ENCODE results near the gene KCTD2. TPM values are rescaled to one million over a fixed set of nuclear protein-coding genes. Genes with fewer than 3 reads are reported as not detected.
A peak's percentile ranks its signal among the peaks of the same experiment; 100 is the strongest.

Gene KCTD2
- total RNA-seq, 1 experiment from 2014 or later = 22.8 TPM

GRCh38 chr17:75097865-75098264 lies 50.8 kb downstream of the KCTD2 start:
- DNase-seq (ENCODE audit: low read depth) = no peak

DNA sequence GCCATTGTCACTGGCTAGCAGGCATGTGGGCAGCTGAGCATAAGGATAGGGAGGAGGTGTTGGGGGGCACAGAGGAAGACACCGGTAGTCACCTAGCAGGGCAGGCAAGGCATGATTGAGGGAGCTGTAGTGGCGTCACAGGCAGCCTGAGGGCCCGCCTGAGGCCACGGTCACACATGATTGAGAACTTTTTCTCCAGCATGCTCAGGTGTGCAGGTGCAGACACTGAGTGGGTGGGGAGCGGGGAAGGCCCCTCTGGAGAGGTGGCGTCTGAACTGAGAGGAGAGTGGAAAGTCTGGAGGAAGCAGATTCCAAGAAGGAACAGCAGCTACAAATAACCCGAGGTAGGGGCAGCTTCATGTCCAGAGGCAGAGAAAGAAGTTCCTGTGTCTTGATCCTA lies 51.8 kb downstream of the KCTD2 start:
- no peak for DNase-seq (ENCODE audit: low read depth)

GRCh38 chr17:75099881-75100595 lies 53.0 kb downstream of the KCTD2 start:
- no peak for DNase-seq (ENCODE audit: low read depth)

DNA sequence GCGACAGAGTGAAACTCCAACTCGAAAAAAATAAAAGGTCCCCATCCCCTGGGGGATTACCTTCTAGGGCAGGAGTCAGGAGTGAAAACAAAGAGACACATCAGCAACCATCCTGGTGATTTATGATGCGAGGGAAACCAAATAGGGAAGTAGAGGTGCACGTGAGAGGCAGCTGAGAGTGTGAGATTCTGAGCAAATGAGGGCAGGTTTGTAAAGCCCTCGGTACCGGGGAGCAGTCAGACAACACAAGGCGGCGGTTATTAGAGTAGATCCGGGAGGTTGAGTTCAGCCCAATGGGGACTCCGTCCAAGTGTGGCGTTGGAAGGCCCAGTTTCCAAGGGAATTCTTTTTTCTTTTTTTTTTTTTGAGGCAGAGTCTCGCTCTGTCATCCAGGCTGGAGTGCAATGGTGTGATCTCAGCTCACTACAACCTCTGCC lies 55.4 kb downstream of the KCTD2 start:
- DNase-seq (ENCODE audit: low read depth) = no peak

GRCh38 chr17:75103601-75104554 lies 56.9 kb downstream of the KCTD2 start:
- DNase-seq (ENCODE audit: low read depth) = no peak

- peak; percentile 31 for DNase-seq (ENCODE audit: low read depth)
Observed at GRCh38 chr17:75105126-75106080, 58.4 kb downstream of the KCTD2 start.

DNA sequence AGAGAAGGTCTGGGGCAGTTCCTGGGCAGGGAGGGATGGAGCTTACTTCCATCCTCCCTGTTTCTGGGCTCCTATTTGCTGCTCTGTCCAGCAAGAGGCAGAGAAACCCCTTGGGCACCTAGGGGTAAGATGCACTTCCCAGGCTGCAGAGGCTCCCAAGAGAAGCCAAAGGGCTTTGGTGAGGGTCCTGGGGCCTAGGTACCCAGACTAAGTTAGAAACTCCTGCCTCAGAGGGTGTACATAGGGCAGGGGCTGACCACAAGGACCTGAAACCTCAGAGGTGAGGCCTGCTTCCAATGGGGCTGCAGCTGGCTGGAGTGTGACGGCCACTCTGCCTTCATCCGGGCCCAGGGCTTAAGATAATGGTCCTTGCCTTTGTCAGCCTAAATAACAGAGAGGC lies 61.2 kb downstream of the KCTD2 start:
- DNase-seq (ENCODE audit: low read depth) = no peak

DNA sequence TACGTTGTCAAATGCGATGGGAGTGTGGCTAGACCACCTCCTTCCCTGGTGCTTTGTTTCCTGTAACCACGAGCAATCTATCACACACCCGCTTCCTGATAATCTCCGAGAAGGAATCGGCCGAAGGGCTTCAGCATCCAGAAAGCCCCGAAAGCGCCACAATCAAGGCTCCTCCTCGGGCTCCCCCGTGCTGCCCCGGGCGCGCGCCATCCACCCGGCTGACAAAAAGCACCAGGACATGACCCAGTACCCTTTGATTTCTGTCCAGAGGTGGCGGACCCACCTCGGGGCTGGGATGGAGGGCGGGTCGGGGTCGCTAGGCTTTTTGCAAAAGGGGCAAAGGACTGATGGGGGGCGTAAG lies 62.0 kb downstream of the KCTD2 start:
- DNase-seq (ENCODE audit: low read depth) = no peak

DNA sequence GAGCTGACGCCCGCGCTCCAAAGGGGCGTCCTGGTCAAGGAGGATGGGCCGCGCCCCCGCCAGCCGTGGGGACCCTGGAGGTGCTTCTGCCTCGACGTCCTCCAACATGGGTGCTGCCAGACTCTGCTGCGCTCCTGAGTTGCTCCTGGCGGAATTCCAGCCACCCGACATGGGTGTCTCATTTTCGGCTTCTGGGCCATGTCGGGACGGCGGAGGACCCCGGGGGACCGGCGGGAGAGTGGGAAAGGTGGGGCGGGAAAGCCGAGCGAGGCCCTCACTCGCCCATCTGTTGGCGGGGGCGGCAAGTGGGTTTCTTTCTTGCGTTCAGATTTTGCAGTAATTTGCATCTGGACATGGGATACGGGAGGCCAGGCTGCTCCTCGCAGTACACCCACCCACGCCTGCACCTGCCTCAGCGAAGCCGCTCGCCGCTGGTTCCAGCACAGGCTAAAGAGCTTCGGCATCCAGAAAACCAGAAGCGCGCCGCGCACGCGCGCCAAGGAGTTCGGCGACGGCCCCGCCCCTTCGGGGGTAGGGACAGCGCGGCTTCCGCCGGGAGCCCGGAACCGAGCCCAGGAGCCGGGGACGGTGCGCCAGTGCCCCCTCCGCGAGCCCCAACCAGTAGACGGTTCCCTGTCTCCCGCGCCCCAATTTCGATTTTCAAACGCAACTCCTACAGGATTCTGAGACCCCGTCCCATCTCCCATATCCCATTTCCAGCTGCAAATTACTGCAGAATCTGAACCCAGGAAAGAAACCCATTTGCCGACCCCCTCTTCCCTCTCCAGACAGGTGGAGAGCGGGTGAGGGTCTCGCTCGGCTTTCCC lies 62.6 kb downstream of the KCTD2 start, which contains the start of gene ARMC7:
Gene ARMC7, plus strand, starts transcription at position 563 of the 827 bp plus-strand sequence. CDS start 320 bp downstream, outside the sequence.
- peak; percentile 72 for DNase-seq (ENCODE audit: low read depth)

GRCh38 chr17:75110234-75110937 lies 63.4 kb downstream of the KCTD2 start:
- no peak for DNase-seq (ENCODE audit: low read depth)

DNA sequence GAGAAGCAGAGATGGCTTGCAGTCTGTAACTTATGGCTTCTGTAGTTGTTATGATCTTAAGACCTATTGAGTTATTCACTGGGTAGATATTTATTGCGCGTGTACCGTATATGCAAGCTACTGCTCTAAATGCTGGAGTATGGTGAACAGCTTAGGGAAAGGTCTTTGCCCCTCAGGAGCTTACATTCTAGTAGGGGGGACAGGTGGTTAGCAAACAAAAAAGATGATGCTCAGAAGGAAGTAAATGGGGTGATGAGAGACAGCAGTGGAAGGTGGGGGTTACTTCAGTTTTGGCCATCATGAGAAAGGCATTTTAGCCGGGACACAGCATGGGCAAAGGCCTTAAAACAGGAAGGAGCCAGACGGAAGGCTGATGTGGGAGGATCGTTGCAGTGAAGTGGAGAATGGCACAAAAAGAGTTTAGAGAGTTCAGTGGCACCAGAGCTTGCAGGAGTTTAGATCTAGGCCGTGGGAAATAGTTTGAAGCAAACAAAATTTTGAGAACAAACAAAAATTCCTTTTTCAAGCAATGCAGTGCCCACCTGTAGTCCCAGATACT lies 64.8 kb downstream of the KCTD2 start:
- DNase-seq (ENCODE audit: low read depth) = no peak

GRCh38 chr17:75113798-75114551 lies 67.0 kb downstream of the KCTD2 start:
- peak; percentile 82 for DNase-seq (ENCODE audit: low read depth)

GRCh38 chr17:75114552-75115314 lies 67.7 kb downstream of the KCTD2 start:
- DNase-seq (ENCODE audit: low read depth) = no peak

Other genes starting within 250 kb of the KCTD2 start
- 0.06 TPM in 1 of 2 replicates, not detected in the other for gene GRIN2C, start 187.3 kb upstream of the KCTD2 start, total RNA-seq (2014; rRNA removed)
- gene FDXR, start 174.2 kb upstream of the KCTD2 start, total RNA-seq (2014; rRNA removed) = 39.4 and 48.5 TPM in 2 replicates
- not detected in 2 replicates for gene FADS6, start 153.6 kb upstream of the KCTD2 start, total RNA-seq (2014; rRNA removed)
- gene USH1G, start 124.0 kb upstream of the KCTD2 start, total RNA-seq (2014; rRNA removed) = not detected in 2 replicates
- not detected in 2 replicates for gene OTOP2, start 123.0 kb upstream of the KCTD2 start, total RNA-seq (2014; rRNA removed)
- gene OTOP3, start 111.3 kb upstream of the KCTD2 start, total RNA-seq (2014; rRNA removed) = not detected in 2 replicates
- not detected in 2 replicates for gene HID1, start 74.5 kb upstream of the KCTD2 start, total RNA-seq (2014; rRNA removed)
- gene CDR2L, start 59.6 kb upstream of the KCTD2 start, total RNA-seq (2014; rRNA removed) = 25.1 and 33.1 TPM in 2 replicates
- 56.0 and 84.9 TPM in 2 replicates for gene MRPL58, start 34.6 kb upstream of the KCTD2 start, total RNA-seq (2014; rRNA removed)
- gene ATP5PD, start 256 bp upstream of the KCTD2 start, total RNA-seq (2014; rRNA removed) = 281 and 284 TPM in 2 replicates
- gene SLC16A5, start 40.7 kb downstream of the KCTD2 start, total RNA-seq (2014; rRNA removed) = 0.11 TPM in 1 of 2 replicates, not detected in the other
- gene ARMC7, start 62.7 kb downstream of the KCTD2 start, total RNA-seq (2014; rRNA removed) = 2.3 and 5.1 TPM in 2 replicates
- 108 TPM in 2 replicates for gene NT5C, start 84.5 kb downstream of the KCTD2 start, total RNA-seq (2014; rRNA removed)
- gene JPT1, start 107.3 kb downstream of the KCTD2 start, total RNA-seq (2014; rRNA removed) = 281 and 311 TPM in 2 replicates
- 104 and 109 TPM in 2 replicates for gene SUMO2, start 135.7 kb downstream of the KCTD2 start, total RNA-seq (2014; rRNA removed)
- gene NUP85, start 158.5 kb downstream of the KCTD2 start, total RNA-seq (2014; rRNA removed) = 41.1 and 42.1 TPM in 2 replicates
- gene GGA3, start 214.4 kb downstream of the KCTD2 start, total RNA-seq (2014; rRNA removed) = 14.7 and 18.5 TPM in 2 replicates
- 52.4 and 58.4 TPM in 2 replicates for gene MRPS7, start 214.7 kb downstream of the KCTD2 start, total RNA-seq (2014; rRNA removed)
- 4.2 and 8.6 TPM in 2 replicates for gene MIF4GD, start 224.0 kb downstream of the KCTD2 start, total RNA-seq (2014; rRNA removed)
- gene SLC25A19, start 242.2 kb downstream of the KCTD2 start, total RNA-seq (2014; rRNA removed) = 7.1 and 8.7 TPM in 2 replicates

Measured in LHCN-M2 (cell line).